SW480 (cell line): Measurements from ENCODE around the gene SLC5A10.
"Not testable (repeated sequence)": the region's sequence is repeated elsewhere in the genome, so short reads cannot be mapped to it uniquely, and the experiment has no call there.

Experiments used
- DNase-seq: peaks from one replicate; pipeline ENCODE4 v3.0.0-alpha.2; 2016; ENCODE audit warnings: low spot score

SLC5A10 gene

GRCh38 chr17:19019041-19019941, 67.3 kb downstream of the SLC5A10 start:
- DNase-seq = no peak

- DNase-seq = no peak
Measured at GRCh38 chr17:19020016-19020415, 68.1 kb downstream of the SLC5A10 start.

GRCh38 chr17:19021011-19021621, 69.2 kb downstream of the SLC5A10 start:
- DNase-seq = not testable (repeated sequence)

GRCh38 chr17:19021622-19022083, 69.7 kb downstream of the SLC5A10 start:
- no peak for DNase-seq

- no peak for DNase-seq
Measured at GRCh38 chr17:19022128-19022527, 70.2 kb downstream of the SLC5A10 start.

- DNase-seq = no peak
Measured at GRCh38 chr17:19022747-19023146, 70.8 kb downstream of the SLC5A10 start.

- DNase-seq = no peak
Measured at GRCh38 chr17:19023209-19023999, 71.4 kb downstream of the SLC5A10 start.

- DNase-seq = no peak
Measured at GRCh38 chr17:19024101-19025078, 72.4 kb downstream of the SLC5A10 start.

- DNase-seq = not testable (repeated sequence)
Measured at GRCh38 chr17:19028671-19029070, 76.7 kb downstream of the SLC5A10 start.

- not testable (repeated sequence) for DNase-seq
Measured at GRCh38 chr17:19029740-19030139, 77.8 kb downstream of the SLC5A10 start.

GRCh38 chr17:19030771-19031449, 78.9 kb downstream of the SLC5A10 start:
- not testable (repeated sequence) for DNase-seq

GRCh38 chr17:19031729-19032128, 79.8 kb downstream of the SLC5A10 start:
- not testable (repeated sequence) for DNase-seq

- not testable (repeated sequence) for DNase-seq
Measured at GRCh38 chr17:19032377-19032988, 80.5 kb downstream of the SLC5A10 start.

GRCh38 chr17:19036186-19036585, 84.2 kb downstream of the SLC5A10 start:
- DNase-seq = not testable (repeated sequence)

GRCh38 chr17:19037547-19037946, 85.6 kb downstream of the SLC5A10 start:
- not testable (repeated sequence) for DNase-seq

- DNase-seq = not testable (repeated sequence)
Measured at GRCh38 chr17:19038007-19038406, 86.0 kb downstream of the SLC5A10 start.

GRCh38 chr17:19038730-19039129, 86.8 kb downstream of the SLC5A10 start:
- not testable (repeated sequence) for DNase-seq

- DNase-seq = not testable (repeated sequence)
Measured at GRCh38 chr17:19040350-19040749, 88.4 kb downstream of the SLC5A10 start.

GRCh38 chr17:19041871-19042270, 89.9 kb downstream of the SLC5A10 start:
- not testable (repeated sequence) for DNase-seq

GRCh38 chr17:19042369-19042768, 90.4 kb downstream of the SLC5A10 start:
- DNase-seq = not testable (repeated sequence)
